Upper lobe of left lung (tissue), 4 donors: ENCODE measurements around the gene TCL1B.

ENCODE experiments used
- POLR2A ChIP-seq, 4 donors: fragments of 450-650 bp; IDR thresholded peaks; one replicate each; pipeline ENCODE4 v1.5.1; 2016 to 2017; ENCODE audit warnings: antibody characterized with exemption in 4 of 4, mild to moderate bottlenecking in 2 of 4
- POLR2AphosphoS5 ChIP-seq, 2 donors: sonication (generic); formaldehyde crosslinking; IDR thresholded peaks; one replicate each; pipeline ENCODE4 v1.5.1; 2017; ENCODE audit warnings: antibody characterized with exemption in 2 of 2
- TF ChIP-seq, protein P1 (sequence below), 6 experiments: fragments of 450-650 bp in 4 of 6; fragments of 200-600 bp in 2 of 6; sonication (generic) in 2 of 6; IDR thresholded peaks; one replicate each; pipeline ENCODE4 v1.5.1; 2016 to 2019; ENCODE audit warnings: antibody characterized with exemption in 6 of 6

DNA sequence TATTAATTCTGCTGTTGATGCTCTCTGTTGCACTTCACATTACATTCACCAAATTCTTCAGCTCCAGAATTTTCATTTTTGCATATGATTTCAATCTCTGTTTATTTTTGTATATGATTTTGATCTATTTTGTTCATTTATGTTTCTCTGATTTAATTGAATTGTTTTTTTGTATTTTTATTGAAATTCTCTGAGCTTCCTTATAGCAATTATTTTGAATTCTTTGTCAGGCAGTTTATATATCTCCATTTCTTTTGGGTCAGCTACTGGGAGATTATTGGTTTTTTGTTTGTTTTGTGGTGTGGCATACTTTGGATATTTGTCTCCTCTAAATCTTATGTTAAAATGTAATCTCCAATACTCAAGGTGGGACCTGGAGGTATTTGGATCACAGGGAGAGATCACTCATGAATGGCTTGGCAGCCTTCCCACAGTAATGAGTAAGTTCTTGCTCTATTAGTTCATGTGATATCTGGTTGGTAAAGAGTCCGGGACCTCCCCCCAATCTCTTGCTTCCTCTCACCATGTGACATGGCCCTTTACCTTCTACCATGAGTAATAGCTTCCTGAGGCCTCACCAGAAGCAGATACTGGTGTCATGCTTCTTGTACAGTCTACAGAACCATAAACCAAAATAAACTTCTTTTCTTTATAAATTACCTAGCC is 36.4 kb downstream of the TCL1B start:
- TF ChIP-seq, protein P1, sequence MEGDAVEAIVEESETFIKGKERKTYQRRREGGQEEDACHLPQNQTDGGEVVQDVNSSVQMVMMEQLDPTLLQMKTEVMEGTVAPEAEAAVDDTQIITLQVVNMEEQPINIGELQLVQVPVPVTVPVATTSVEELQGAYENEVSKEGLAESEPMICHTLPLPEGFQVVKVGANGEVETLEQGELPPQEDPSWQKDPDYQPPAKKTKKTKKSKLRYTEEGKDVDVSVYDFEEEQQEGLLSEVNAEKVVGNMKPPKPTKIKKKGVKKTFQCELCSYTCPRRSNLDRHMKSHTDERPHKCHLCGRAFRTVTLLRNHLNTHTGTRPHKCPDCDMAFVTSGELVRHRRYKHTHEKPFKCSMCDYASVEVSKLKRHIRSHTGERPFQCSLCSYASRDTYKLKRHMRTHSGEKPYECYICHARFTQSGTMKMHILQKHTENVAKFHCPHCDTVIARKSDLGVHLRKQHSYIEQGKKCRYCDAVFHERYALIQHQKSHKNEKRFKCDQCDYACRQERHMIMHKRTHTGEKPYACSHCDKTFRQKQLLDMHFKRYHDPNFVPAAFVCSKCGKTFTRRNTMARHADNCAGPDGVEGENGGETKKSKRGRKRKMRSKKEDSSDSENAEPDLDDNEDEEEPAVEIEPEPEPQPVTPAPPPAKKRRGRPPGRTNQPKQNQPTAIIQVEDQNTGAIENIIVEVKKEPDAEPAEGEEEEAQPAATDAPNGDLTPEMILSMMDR (IDR thresholded peaks at IDR 0.05) = no peak
- TF ChIP-seq POLR2A (IDR thresholded peaks at IDR 0.05) (no peak), POLR2AphosphoS5 (IDR thresholded peaks at IDR 0.05) (no peak)
